Heart left ventricle (tissue), 13 donors: ENCODE results near the gene NDFIP1.

Experiments used
- POLR2A ChIP-seq, 2 donors: fragments of 450-650 bp; IDR thresholded peaks; one replicate each; pipeline ENCODE4 v1.6.1; 2017; ENCODE audit warnings: antibody characterized with exemption in 2 of 2, mild to moderate bottlenecking in 2 of 2, moderate library complexity in 2 of 2
- TF ChIP-seq, protein P1 (sequence below), 12 donors: fragments of 200-600 bp; sonication (generic) in 4 of 12; IDR thresholded peaks; one replicate each; pipeline versions ENCODE4 v1.5.0 to v1.8.0; 2018 to 2022; ENCODE audit warnings: antibody characterized with exemption in 12 of 12, mild to moderate bottlenecking in 5 of 12
- donor health status: ischemic (EF 13 %, LVEDD 7.1; RV severe dilation, severe dysfunction).
- donor health status: DM: no; HTN: yes; CAD: no.
- donor health status: DM: no; HTN: no; CAD: no.
- donor health status: ischemic (EF 25% LVEDD 6.9; RV normal size, moderate dysfunction).
- donor health status: ischemic (EF 25% LVEDD 5.7; RV mildly dilated, moderate dysfunction).
- donor health status: ischemic (EF 35%, LVEDD 5.7; RV mildly dilated, moderate dysfunction).
- donor health status: nonischemic (EF 11% LVEDD 7.7; RV severe dilation, severe dysfunction).
- donor health status: DM: yes; HTN: yes; CAD: no.
- donor health status: PGD.
- donor health status: ischemic (EF 29% LVEDD 5.4; RV normal size, mild dysfunction).
- donor health status: nonischemic (EF 23%, LVEDD 6.1; RV moderate dilation, normal function).

DNA sequence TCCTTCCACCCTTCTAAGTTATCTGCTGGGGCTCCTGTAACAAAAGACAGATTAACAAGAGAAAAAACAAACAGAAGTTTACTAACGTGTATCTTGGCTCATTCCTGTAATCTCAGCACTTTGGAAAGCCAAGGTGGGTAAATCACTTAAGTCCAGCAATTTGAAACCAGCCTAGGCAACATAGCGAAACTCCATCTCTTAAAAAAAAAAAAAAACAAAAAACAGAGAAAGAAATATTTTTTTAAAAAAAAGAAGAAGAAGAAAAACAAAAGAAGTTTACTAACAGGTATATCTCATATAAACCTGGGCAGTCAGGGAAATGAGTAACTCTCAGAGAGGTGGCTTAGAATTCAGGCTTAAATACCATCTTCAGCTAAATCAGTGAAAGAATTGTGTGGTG, 10.3 kb upstream of the NDFIP1 start:
- no peak for TF ChIP-seq POLR2A (IDR thresholded peaks at IDR 0.05)
- TF ChIP-seq, protein P1, sequence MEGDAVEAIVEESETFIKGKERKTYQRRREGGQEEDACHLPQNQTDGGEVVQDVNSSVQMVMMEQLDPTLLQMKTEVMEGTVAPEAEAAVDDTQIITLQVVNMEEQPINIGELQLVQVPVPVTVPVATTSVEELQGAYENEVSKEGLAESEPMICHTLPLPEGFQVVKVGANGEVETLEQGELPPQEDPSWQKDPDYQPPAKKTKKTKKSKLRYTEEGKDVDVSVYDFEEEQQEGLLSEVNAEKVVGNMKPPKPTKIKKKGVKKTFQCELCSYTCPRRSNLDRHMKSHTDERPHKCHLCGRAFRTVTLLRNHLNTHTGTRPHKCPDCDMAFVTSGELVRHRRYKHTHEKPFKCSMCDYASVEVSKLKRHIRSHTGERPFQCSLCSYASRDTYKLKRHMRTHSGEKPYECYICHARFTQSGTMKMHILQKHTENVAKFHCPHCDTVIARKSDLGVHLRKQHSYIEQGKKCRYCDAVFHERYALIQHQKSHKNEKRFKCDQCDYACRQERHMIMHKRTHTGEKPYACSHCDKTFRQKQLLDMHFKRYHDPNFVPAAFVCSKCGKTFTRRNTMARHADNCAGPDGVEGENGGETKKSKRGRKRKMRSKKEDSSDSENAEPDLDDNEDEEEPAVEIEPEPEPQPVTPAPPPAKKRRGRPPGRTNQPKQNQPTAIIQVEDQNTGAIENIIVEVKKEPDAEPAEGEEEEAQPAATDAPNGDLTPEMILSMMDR (IDR thresholded peaks at IDR 0.05) = no peak
